Neural crest cell (in vitro differentiated cells): ENCODE data around the gene TEX261. TPM values are rescaled to one million over a fixed set of nuclear protein-coding genes. Genes with fewer than 3 reads are reported as not detected.

Source experiments
- DNase-seq: peaks from one replicate; pipeline ENCODE4 v3.0.0; 2021; ENCODE audit warnings: low read depth, mixed read lengths, low spot score
- H3K27ac Mint-ChIP-seq: one replicate; pipeline ENCODE4 v1.8.0; 2021; ENCODE audit warnings: mild to moderate bottlenecking, mixed read lengths; ENCODE audit not compliant: unreplicated experiment
- H3K27me3 Mint-ChIP-seq: 2 replicates; pipeline ENCODE4 v1.8.0; 2021; ENCODE audit warnings: low read depth, mild to moderate bottlenecking, mixed read lengths
- H3K36me3 Mint-ChIP-seq: 2 replicates; pipeline ENCODE4 v1.8.0; 2021; ENCODE audit warnings: low read depth, mild to moderate bottlenecking, mixed read lengths
- H3K4me1 Mint-ChIP-seq: 2 replicates; pipeline ENCODE4 v1.8.0; 2021; ENCODE audit warnings: mixed read lengths
- H3K4me3 Mint-ChIP-seq: one replicate; pipeline ENCODE4 v1.8.0; 2021; ENCODE audit warnings: mild to moderate bottlenecking, mixed read lengths
- H3K9me3 Mint-ChIP-seq: 2 replicates; pipeline ENCODE4 v1.8.0; 2021; ENCODE audit warnings: mixed read lengths
- total RNA-seq: library from RNA; stranded (reverse); gene quantifications from 2 replicates; pipeline ENCODE4 v1.2.1, GENCODE V29; 2021
- TF ChIP-seq, protein P1 (sequence below): fragments of 200-600 bp; sonication (generic); conservative IDR thresholded peaks from 2 replicates; pipeline ENCODE4 v1.5.0; 2021; ENCODE audit warnings: antibody characterized with exemption, mild to moderate bottlenecking

TEX261 gene
- total RNA-seq, 1 donor from 2014 or later, result 57.2 TPM

DNA sequence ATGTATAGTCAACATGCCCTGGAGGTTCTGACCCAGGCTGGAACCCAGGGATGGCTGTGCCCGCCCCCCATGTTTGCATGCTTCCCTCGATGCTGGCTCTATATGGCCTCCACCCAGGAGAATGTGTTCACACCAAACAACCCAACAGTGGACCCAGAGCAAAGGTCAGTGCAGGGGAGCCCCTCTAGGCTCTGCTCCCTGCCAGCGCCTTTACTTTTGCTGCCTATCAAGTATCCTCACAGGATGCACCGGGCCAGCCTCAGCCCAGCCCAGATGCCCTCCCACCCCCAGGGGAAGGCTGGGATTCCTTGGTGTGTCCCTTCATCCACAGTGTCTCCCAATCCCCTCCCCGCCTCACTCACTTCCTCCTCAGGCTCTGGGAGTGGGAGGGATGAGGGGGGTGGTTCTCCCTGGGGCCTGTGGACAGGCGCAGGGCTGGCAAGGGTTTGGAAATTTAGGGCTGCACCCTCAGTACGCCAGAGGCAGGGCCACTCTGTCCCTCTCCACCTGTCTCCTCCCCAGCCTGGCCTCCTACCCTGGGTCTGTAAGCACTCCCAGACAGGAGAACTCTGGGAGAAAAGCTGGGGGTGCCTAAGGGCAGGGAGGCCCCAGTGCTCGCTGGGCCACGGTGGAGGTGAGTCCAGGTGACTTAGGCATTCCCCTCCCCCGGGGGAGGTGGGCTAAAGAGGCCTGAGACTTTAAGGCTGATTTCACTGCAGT is 56.6 kb downstream of the TEX261 start:
- peaks cover 7% of the 10 kb centered on the region for H3K27me3 Mint-ChIP-seq
- peaks cover 49% of the 10 kb centered on the region for H3K4me1 Mint-ChIP-seq
- no peak for DNase-seq
- no peaks in the 10 kb centered on the region for H3K36me3 Mint-ChIP-seq
- TF ChIP-seq, protein P1, sequence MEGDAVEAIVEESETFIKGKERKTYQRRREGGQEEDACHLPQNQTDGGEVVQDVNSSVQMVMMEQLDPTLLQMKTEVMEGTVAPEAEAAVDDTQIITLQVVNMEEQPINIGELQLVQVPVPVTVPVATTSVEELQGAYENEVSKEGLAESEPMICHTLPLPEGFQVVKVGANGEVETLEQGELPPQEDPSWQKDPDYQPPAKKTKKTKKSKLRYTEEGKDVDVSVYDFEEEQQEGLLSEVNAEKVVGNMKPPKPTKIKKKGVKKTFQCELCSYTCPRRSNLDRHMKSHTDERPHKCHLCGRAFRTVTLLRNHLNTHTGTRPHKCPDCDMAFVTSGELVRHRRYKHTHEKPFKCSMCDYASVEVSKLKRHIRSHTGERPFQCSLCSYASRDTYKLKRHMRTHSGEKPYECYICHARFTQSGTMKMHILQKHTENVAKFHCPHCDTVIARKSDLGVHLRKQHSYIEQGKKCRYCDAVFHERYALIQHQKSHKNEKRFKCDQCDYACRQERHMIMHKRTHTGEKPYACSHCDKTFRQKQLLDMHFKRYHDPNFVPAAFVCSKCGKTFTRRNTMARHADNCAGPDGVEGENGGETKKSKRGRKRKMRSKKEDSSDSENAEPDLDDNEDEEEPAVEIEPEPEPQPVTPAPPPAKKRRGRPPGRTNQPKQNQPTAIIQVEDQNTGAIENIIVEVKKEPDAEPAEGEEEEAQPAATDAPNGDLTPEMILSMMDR, result no peak
- no peak overlapping the region for H3K4me3 Mint-ChIP-seq
- H3K27ac Mint-ChIP-seq, result no peak overlapping the region
- H3K9me3 Mint-ChIP-seq, result no peaks in the 10 kb centered on the region

DNA sequence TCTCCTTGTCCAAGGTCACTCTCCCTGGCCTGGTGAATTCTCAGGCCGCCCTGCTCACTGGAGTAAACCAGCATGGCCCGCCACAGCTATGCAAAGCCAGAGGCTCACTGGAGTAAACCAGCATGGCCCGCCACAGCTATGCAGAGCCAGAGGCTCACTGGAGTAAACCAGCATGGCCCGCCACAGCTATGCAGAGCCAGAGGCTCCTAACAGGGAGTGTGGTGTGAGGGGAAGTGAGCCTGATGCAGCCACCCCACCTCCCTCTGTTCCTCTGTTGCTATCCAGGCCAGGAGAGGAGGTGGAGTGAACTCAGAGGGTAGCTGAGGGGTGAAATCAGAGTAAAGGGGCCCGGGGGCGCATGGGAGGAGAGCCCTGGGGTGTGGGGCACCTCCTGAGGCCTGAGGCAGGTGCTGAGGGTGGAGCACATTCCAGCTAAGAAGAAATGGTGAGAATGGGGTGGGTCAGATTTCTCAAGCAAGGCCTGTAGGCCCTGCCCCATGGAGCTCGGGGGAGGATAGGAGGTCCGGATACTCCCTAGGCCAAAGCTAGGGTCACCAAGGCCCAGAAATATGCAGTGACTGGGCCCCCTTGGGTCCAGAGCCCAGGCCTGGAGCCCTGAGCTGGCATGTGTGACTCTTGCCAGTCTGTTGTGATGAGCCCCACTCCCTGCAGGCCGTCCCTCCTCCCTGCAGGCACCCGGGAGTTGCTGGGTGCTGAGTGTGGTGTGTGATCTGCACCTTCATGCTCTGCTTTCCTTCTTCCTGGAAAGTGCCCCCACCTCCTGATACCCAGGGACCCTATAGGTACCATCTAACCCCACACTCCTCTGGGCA is 57.5 kb downstream of the TEX261 start:
- H3K4me3 Mint-ChIP-seq, result no peak overlapping the region
- H3K27ac Mint-ChIP-seq, result no peak overlapping the region
- H3K9me3 Mint-ChIP-seq, result no peaks in the 10 kb centered on the region
- TF ChIP-seq, protein P1, result no peak
- no peak for DNase-seq
- H3K4me1 Mint-ChIP-seq, result peaks cover 42% of the 10 kb centered on the region
- H3K36me3 Mint-ChIP-seq, result no peaks in the 10 kb centered on the region
- peaks cover 7% of the 10 kb centered on the region for H3K27me3 Mint-ChIP-seq

DNA sequence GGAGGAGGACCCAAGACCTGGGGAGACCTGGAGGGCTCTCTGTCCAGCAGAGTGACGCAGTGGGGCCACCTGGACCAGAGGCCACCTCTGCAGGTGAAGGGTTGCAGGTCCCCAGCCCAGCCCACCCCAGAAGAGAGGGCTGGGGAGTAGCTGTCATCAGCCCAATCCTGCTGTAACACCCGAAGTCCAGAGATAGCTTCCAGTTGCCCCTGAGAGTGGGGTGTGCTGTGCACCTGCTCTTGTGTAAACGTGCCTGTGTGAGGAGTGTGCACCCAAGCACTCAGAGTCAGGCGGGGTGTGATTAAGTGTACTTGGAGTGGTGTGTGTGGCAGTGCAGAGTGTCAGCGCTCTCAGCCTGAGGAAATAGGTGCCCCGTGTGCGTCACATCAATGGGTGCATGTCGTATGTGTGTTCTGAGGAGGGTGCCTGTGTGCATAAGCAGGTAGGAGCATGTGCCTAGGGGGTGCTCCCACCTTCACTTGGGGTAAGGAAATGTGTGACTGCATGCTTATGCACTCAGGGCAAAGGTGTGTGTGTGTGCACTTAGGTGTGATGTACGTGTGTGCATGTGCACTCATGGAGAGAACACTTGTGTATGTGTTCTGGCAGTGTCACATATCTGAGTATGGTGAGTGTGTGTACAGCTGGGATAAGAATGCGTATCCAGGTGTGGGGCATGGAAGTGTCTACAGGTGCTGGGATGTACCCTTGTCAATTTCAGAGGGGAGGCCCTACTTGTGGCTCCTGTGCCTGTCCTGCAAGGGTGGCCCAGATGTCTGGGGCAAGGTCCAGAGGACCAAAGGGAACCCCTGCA is 58.3 kb downstream of the TEX261 start:
- Mint-ChIP-seq H3K36me3 (no peaks in the 10 kb centered on the region), H3K4me1 (peaks cover 34% of the 10 kb centered on the region), H3K9me3 (no peaks in the 10 kb centered on the region), H3K4me3 (no peak overlapping the region), H3K27me3 (peaks cover 7% of the 10 kb centered on the region), H3K27ac (no peak overlapping the region)
- DNase-seq, result no peak
- TF ChIP-seq, protein P1, result no peak

Other genes with a start within 250 kb of the TEX261 start
- gene ADD2, start 226.7 kb downstream of the TEX261 start, total RNA-seq, result 31.6 and 31.8 TPM in 2 replicates
- not detected in 2 replicates for gene FIGLA, start 204.2 kb downstream of the TEX261 start, total RNA-seq
- not detected in 2 replicates for gene CLEC4F, start 174.3 kb downstream of the TEX261 start, total RNA-seq
- gene CD207, start 159.1 kb downstream of the TEX261 start, total RNA-seq, result not detected in 2 replicates
- 6.3 and 8.6 TPM in 2 replicates for gene VAX2, start 94.3 kb downstream of the TEX261 start, total RNA-seq
- 4.3 and 4.6 TPM in 2 replicates for gene ATP6V1B1, start 59.0 kb downstream of the TEX261 start, total RNA-seq
- gene ANKRD53, start 16.2 kb downstream of the TEX261 start, total RNA-seq, result 1.2 and 1.7 TPM in 2 replicates
- 51.9 and 70.3 TPM in 2 replicates for gene NAGK, start 73.8 kb upstream of the TEX261 start, total RNA-seq
- 9.5 and 9.9 TPM in 2 replicates for gene MCEE, start 135.4 kb upstream of the TEX261 start, total RNA-seq
- gene MPHOSPH10, start 135.8 kb upstream of the TEX261 start, total RNA-seq, result 40.0 and 41.7 TPM in 2 replicates
- gene PAIP2B, start 232.2 kb upstream of the TEX261 start, total RNA-seq, result 6.5 and 7.4 TPM in 2 replicates